ENCODE data around the gene ARPC1A.

DNA sequence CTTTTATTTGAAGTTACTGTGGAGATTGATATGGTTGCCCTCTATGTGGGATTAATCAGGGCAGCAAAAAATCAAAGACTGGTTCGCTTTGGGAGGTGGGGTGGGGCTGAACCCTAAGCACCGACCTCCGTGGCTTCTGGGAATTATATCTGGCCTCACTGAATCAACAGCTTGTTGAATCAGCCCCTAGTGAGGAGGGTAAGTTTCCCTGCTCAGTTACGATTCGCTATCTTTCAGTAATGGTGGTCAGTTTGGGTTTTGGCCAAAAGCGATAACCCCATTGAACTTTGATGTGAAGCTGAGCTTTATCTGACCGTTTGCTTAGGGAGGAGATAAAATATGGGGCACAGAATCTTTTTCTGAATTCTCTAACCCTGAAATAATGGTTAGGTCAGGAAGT, 16.6 kb upstream of the ARPC1A start:
- TF ChIP-seq CTCF (IDR thresholded peaks at IDR 0.05 in 4 of 5, conservative IDR thresholded peaks at IDR 0.05 in 1 of 5) (no peak), POLR2A (IDR thresholded peaks at IDR 0.05) (no peak)

Measured in gastrocnemius medialis (tissue), 4 donors.